GM12875 (cell line): ENCODE data around the gene TBC1D19.

Source experiments
- H3K4me3 ChIP-seq: one replicate; pipeline ENCODE4 v1.5.1; 2011; ENCODE audit warnings: low read depth, low read length, control low read depth
- TF ChIP-seq, protein P1 (sequence below): IDR thresholded peaks from 2 replicates; pipeline ENCODE4 v1.5.1; 2011; ENCODE audit warnings: low read depth, mild to moderate bottlenecking, control low read depth, inconsistent platforms, low read length, moderate library complexity, borderline replicate concordance; ENCODE audit not compliant: insufficient read depth

The TBC1D19 gene

DNA sequence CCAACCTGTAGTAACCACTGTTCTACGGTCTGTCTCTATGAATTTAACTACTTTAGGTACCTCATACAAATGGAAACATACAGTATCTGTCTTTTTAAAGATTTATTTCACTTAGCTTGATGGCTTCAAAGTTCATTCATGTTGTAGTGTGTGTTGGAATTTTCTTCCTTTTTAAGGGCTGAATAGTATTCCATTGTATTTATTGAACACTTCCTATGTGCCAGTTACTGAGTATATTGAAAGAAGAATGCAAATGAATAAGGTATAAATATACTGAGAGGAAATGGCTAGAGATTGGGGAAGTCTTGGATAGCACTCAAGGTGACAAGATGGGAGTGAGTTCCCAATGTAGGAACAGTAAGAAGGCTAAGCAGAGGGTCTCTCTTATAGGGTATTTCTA is 17.3 kb downstream of the TBC1D19 start:
- TF ChIP-seq, protein P1, sequence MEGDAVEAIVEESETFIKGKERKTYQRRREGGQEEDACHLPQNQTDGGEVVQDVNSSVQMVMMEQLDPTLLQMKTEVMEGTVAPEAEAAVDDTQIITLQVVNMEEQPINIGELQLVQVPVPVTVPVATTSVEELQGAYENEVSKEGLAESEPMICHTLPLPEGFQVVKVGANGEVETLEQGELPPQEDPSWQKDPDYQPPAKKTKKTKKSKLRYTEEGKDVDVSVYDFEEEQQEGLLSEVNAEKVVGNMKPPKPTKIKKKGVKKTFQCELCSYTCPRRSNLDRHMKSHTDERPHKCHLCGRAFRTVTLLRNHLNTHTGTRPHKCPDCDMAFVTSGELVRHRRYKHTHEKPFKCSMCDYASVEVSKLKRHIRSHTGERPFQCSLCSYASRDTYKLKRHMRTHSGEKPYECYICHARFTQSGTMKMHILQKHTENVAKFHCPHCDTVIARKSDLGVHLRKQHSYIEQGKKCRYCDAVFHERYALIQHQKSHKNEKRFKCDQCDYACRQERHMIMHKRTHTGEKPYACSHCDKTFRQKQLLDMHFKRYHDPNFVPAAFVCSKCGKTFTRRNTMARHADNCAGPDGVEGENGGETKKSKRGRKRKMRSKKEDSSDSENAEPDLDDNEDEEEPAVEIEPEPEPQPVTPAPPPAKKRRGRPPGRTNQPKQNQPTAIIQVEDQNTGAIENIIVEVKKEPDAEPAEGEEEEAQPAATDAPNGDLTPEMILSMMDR: no peak
- no peak overlapping the region for H3K4me3 ChIP-seq

DNA sequence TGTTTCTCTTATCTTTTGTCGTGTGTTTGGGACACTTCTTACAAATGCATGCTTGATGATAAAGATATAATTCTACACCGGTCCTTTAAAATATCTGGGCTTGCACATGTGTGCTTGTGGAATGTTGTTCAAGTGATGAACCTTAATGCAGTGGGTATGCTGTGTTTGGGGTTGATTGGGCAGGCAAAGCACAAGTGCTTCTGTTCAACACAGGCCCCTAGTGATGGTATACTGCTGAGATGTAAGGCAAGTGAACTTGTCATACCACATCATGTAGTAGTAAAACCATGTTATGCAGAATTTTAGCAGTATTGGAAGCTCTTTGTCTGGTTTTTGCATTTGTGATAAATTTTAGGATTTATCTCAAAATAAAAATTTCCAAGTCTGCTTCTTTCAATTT is 23.9 kb downstream of the TBC1D19 start:
- TF ChIP-seq, protein P1: no peak

DNA sequence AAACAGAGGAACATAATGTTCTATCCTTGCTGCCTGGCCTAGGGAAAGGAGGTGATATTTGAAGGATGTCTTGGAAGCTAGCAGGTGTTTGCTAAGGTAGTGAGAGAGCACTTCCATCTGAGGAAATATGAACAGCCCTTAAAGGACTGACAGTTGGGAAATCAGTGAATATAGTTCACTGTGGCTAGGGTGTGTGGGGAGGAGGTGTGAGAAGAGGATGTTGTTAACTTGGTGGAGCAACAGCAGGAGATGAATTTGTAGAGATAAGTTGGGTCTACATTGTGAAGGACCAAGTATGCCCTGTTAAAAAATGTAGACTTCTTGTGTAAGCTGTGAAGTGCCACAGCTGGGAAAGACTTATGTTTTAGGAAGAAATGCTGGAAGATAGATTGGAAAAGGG is 25.5 kb downstream of the TBC1D19 start:
- no peak overlapping the region for H3K4me3 ChIP-seq
- TF ChIP-seq, protein P1: no peak

More for the DNA sequence above, 23.9 kb downstream of the TBC1D19 start:
- H3K4me3 ChIP-seq: no peak overlapping the region

DNA sequence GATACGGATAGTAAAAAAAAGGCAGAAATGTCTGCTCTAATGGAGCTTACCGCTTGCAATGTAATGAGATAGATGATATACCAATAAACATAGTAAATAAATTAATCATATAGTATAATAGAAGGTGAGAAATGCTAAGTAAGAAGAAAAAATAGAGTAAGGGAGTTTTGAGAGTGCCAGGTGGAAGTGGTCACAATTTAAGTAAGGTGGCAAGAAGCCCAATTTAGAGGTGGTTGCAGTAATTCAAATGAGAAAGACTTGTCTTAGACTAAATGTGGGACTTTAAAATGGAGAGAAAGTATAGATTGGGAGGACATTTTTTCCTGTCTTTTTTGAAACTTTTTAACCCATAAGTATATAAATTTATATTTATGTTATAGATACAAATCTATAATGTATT is 26.0 kb downstream of the TBC1D19 start:
- TF ChIP-seq, protein P1: no peak
- H3K4me3 ChIP-seq: no peak overlapping the region

DNA sequence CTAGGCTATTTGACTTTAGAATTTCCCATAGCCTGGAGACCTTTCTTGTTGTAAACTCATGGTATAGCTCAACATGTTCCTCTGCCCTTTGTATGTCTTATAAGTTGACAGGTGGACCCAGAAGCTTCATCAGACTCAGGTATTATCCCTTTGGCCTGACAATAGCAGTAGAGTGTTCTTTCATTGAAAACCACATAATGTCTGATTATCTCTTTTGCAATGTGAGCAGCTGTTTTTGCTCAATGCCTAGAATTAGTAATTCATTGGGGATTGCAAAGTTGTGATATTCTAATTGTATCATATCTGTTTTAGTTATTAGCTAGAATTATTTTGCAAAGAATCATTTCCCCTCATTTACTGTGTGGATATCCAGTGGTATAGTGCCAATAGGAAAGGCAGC is 27.5 kb downstream of the TBC1D19 start:
- TF ChIP-seq, protein P1: no peak
- H3K4me3 ChIP-seq: no peak overlapping the region

DNA sequence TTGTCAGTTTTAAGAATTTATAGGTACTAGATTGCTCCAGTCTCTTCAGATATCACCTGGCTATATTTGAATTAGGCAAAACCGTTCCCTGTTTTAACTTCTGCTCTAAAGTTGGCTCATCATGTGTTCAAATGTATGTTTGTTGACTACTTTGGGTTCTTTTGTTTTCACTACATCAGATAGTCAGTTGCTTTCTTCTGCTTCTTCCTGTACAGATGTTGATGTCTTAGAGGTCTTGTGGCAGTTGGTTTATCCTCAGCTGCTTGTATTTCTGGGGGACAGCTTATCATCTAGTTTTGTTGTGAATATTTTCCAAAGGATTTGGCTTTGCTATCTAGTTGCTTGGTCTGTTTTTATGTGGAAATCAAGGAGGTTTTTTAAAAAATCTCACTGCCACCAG is 28.0 kb downstream of the TBC1D19 start:
- TF ChIP-seq, protein P1: no peak

DNA sequence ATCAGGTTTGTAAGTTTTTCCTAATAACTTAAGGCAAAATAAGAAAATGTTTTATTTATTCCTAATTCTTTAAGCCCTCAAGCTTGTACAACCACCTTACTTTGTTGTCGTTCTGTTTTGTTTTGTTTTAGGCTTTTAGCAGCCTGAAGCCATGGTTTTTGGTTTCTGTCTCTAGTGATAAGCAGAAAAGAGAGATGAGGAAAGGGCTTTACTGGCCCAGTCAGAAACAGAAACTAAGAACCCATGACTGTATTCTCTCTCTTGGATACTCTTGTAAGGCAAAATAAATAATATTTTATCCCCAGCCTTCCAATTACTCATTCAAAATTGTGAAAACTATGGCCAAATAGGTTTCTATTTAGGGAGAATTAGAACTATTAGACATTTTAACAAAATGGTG is 29.4 kb downstream of the TBC1D19 start:
- H3K4me3 ChIP-seq: no peak overlapping the region
- TF ChIP-seq, protein P1: no peak

More for the DNA sequence above, 28.0 kb downstream of the TBC1D19 start:
- H3K4me3 ChIP-seq: no peak overlapping the region
